HG02798 (cell line): Measurements from ENCODE around the gene HLA-DOA.
A peak's percentile ranks its signal among the peaks of the same experiment; 100 is the strongest.

Experiments
- ATAC-seq: cut with Tn5 transposase; IDR thresholded peaks from one replicate; pipeline ENCODE4 v1.9.1; 2021; ENCODE audit warnings: mild to moderate bottlenecking; ENCODE audit not compliant: unreplicated experiment, poor library complexity

Gene HLA-DOA

GRCh38 chr6:33008944-33009861, at the start of gene HLA-DOA:
Gene HLA-DOA, minus strand, starts transcription at chr6:33009591.
- ATAC-seq = peak; percentile 88

- no peak for ATAC-seq
These were observed 48.1 kb upstream of the HLA-DOA start for GRCh38 chr6:33057222-33058150.

GRCh38 chr6:33053230-33053629, 43.8 kb upstream of the HLA-DOA start:
- no peak for ATAC-seq

- ATAC-seq = no peak
These were observed 43.2 kb upstream of the HLA-DOA start for GRCh38 chr6:33052627-33053026.

- no peak for ATAC-seq
These were observed 40.8 kb upstream of the HLA-DOA start for GRCh38 chr6:33050014-33050810.

GRCh38 chr6:33049323-33050013, 40.1 kb upstream of the HLA-DOA start:
- no peak for ATAC-seq

- no peak for ATAC-seq
These were observed 30.8 kb upstream of the HLA-DOA start for GRCh38 chr6:33040157-33040556.

- ATAC-seq = no peak
These were observed 27.1 kb upstream of the HLA-DOA start for GRCh38 chr6:33036535-33036934.

GRCh38 chr6:33034554-33034953, 25.2 kb upstream of the HLA-DOA start:
- no peak for ATAC-seq

- no peak for ATAC-seq
These were observed 20.9 kb upstream of the HLA-DOA start for GRCh38 chr6:33030245-33030644.

GRCh38 chr6:33029328-33030184, 20.2 kb upstream of the HLA-DOA start:
- ATAC-seq = peak; percentile 79

- ATAC-seq = peak; percentile 6
These were observed 18.9 kb upstream of the HLA-DOA start for GRCh38 chr6:33028220-33028849.

GRCh38 chr6:33024521-33024920, 15.1 kb upstream of the HLA-DOA start:
- ATAC-seq = no peak

GRCh38 chr6:33023536-33023935, 14.1 kb upstream of the HLA-DOA start:
- ATAC-seq = no peak

- ATAC-seq = no peak
These were observed 12.5 kb upstream of the HLA-DOA start for GRCh38 chr6:33021917-33022316.

GRCh38 chr6:33019372-33019771, 10.0 kb upstream of the HLA-DOA start:
- peak; percentile 20 for ATAC-seq

- peak; percentile 63 for ATAC-seq
These were observed 9.5 kb upstream of the HLA-DOA start for GRCh38 chr6:33018904-33019303.

- ATAC-seq = no peak
These were observed 9.0 kb upstream of the HLA-DOA start for GRCh38 chr6:33018418-33018817.
